Upper lobe of left lung (tissue), 4 donors: ENCODE results near the gene NSUN2.

ENCODE experiments used
- CTCF ChIP-seq, 6 experiments: fragments of 450-650 bp in 4 of 6; fragments of 200-600 bp in 2 of 6; sonication (generic) in 2 of 6; IDR thresholded peaks; one replicate each; pipeline ENCODE4 v1.5.1; 2016 to 2019; ENCODE audit warnings: antibody characterized with exemption in 6 of 6
- EP300 ChIP-seq, 4 donors: sonication (generic); formaldehyde crosslinking; IDR thresholded peaks; one replicate each; pipeline ENCODE4 v1.5.1; 2017; ENCODE audit warnings: antibody characterized with exemption in 4 of 4, control low read depth in 2 of 4
- POLR2A ChIP-seq, 4 donors: fragments of 450-650 bp; IDR thresholded peaks; one replicate each; pipeline ENCODE4 v1.5.1; 2016 to 2017; ENCODE audit warnings: antibody characterized with exemption in 4 of 4, mild to moderate bottlenecking in 2 of 4
- POLR2AphosphoS5 ChIP-seq, 2 donors: sonication (generic); formaldehyde crosslinking; IDR thresholded peaks; one replicate each; pipeline ENCODE4 v1.5.1; 2017; ENCODE audit warnings: antibody characterized with exemption in 2 of 2

GRCh38 chr5:6556802-6557102, 76.1 kb downstream of the NSUN2 start:
- TF ChIP-seq POLR2AphosphoS5 (IDR thresholded peaks at IDR 0.05), result no peak
- no peak for TF ChIP-seq POLR2A (IDR thresholded peaks at IDR 0.05)
- no peak for TF ChIP-seq CTCF (IDR thresholded peaks at IDR 0.05)
- no peak for TF ChIP-seq EP300 (IDR thresholded peaks at IDR 0.05)
